ENCODE data around the gene MED8. TPM values are rescaled to one million over a fixed set of nuclear protein-coding genes. Genes with fewer than 3 reads are reported as not detected.

Gene MED8

DNA sequence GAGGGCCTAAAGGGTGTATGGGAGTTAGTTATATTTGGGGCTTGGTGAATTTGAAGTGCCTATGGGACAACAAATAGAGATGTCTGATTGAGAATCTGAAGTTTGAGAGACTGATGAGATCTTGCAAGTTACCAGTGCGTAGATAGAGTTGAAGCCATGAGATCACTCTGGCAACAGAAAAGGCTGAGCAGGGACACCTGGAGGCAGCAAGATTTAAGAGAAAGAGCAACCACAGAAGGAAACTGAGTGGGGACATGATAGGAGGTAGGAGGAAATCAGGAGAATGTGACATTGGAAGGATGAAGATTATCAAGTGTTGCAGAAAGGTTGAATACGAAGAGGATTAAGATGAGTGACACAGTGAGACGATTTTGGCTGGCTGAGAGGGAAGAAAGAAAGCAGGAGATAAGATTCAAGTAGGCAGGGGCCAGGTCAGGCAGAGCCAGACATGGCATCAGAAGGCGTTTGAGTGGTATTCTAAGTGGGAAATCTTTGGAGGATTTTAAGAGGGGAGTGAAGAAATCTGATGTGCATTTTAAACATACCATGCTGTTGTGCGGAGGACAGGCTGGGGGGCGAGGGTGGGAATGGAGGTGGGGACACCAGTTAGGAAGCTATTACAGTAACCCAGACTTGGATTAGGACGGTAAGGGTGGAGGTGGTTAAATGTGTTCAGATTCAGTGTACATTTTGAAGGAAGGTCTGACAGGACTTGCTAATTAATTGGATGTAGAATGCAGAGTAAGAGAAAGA lies 55.0 kb downstream of the MED8 start:
- TF ChIP-seq, protein P1, sequence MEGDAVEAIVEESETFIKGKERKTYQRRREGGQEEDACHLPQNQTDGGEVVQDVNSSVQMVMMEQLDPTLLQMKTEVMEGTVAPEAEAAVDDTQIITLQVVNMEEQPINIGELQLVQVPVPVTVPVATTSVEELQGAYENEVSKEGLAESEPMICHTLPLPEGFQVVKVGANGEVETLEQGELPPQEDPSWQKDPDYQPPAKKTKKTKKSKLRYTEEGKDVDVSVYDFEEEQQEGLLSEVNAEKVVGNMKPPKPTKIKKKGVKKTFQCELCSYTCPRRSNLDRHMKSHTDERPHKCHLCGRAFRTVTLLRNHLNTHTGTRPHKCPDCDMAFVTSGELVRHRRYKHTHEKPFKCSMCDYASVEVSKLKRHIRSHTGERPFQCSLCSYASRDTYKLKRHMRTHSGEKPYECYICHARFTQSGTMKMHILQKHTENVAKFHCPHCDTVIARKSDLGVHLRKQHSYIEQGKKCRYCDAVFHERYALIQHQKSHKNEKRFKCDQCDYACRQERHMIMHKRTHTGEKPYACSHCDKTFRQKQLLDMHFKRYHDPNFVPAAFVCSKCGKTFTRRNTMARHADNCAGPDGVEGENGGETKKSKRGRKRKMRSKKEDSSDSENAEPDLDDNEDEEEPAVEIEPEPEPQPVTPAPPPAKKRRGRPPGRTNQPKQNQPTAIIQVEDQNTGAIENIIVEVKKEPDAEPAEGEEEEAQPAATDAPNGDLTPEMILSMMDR (IDR thresholded peaks at IDR 0.05; ENCODE audit: insufficient read depth, low read length): no peak
- no peak for TF ChIP-seq SPI1 (IDR thresholded peaks at IDR 0.05; ENCODE audit: borderline replicate concordance, low read depth)
- TF ChIP-seq GABPA (IDR thresholded peaks at IDR 0.05; ENCODE audit: low read depth): no peak
- TF ChIP-seq, protein P2, sequence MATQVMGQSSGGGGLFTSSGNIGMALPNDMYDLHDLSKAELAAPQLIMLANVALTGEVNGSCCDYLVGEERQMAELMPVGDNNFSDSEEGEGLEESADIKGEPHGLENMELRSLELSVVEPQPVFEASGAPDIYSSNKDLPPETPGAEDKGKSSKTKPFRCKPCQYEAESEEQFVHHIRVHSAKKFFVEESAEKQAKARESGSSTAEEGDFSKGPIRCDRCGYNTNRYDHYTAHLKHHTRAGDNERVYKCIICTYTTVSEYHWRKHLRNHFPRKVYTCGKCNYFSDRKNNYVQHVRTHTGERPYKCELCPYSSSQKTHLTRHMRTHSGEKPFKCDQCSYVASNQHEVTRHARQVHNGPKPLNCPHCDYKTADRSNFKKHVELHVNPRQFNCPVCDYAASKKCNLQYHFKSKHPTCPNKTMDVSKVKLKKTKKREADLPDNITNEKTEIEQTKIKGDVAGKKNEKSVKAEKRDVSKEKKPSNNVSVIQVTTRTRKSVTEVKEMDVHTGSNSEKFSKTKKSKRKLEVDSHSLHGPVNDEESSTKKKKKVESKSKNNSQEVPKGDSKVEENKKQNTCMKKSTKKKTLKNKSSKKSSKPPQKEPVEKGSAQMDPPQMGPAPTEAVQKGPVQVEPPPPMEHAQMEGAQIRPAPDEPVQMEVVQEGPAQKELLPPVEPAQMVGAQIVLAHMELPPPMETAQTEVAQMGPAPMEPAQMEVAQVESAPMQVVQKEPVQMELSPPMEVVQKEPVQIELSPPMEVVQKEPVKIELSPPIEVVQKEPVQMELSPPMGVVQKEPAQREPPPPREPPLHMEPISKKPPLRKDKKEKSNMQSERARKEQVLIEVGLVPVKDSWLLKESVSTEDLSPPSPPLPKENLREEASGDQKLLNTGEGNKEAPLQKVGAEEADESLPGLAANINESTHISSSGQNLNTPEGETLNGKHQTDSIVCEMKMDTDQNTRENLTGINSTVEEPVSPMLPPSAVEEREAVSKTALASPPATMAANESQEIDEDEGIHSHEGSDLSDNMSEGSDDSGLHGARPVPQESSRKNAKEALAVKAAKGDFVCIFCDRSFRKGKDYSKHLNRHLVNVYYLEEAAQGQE (IDR thresholded peaks at IDR 0.05; ENCODE audit: insufficient replicate concordance, low read depth): no peak
- no peak for TF ChIP-seq POLR2AphosphoS5 (IDR thresholded peaks at IDR 0.05; ENCODE audit: low read depth)
- DNase-seq (ENCODE audit: low read depth in 1 of 2, low spot score in 1 of 2): no peak
- Histone ChIP-seq H3K27ac (replicated peaks) (no peak overlapping the region), H3K27me3 (ENCODE audit: insufficient read depth, poor library complexity, severe bottlenecking) (no peaks in the 10 kb centered on the region), H3K4me3 (replicated peaks; ENCODE audit: insufficient read depth, low read length) (no peak overlapping the region)

Small RNA genes lying within 50 kb of the gene (microRNA-seq; reads per million reads assigned to microRNA genes)
- gene MIR6734: not detected
